Epidermal melanocyte (primary cell): Measurements from ENCODE around the gene ZBTB20.

Experiments
- DNase-seq: peaks from one replicate; pipeline ENCODE4 v3.0.0; 2011; ENCODE audit warnings: low spot score; ENCODE audit not compliant: insufficient read length

ZBTB20 gene

DNA sequence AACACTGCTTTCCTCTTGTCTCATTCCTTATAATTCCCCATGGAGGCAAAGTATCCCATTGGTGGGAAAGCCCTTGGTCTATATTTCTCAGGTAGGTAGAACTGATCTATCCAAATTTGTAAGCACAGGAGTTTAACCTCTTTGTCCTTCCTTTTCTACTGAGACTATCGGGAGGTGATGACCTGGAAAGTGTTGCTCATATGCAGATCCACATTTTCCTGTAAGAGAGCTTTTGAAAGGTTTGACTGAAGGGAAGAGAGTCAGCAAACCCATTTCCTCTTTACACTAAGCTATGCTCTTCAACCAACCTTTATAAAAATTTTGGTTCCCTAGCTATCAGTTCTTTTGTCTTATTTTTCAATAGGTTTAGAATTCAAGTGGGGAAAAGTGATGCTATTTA lies 652.6 kb downstream of the ZBTB20 start:
- no peak for DNase-seq

DNA sequence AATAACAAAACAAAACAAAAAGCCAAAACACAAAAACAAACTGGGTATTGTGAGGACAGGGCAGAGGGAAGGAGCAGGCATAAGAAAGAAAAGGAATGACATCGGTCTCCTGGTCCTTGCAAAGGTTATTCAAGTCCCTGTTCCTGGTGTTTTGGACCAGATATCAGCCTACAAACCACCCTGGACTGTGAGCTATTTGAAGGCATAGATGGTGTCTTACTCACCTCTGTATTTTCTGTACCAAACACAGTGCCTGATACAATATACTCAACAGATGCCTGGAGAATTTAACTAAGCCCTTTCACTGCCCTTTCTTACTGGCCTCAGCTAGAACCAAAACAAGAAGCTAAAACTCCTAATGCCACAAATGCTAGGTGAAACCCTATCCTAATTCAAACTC lies 656.3 kb downstream of the ZBTB20 start:
- DNase-seq = no peak

DNA sequence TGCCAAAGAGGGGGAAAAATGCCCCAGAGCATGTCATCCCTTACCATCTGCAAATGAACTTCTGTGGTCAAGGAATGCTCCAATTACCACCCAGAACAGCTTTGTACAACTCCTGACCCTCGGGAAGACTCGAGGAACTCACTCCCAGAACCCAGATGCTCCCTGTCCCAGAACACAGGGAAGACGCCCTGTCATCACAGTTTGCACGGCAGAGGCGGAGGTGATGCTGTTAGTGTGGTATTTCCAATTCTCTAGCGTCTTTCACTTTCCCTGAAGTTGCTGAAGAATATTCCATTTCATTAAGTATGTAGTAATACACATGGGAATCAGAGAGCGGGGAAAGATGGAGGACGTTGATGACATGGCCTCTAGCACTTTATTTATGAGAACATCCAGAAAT lies 659.6 kb downstream of the ZBTB20 start:
- DNase-seq = no peak

DNA sequence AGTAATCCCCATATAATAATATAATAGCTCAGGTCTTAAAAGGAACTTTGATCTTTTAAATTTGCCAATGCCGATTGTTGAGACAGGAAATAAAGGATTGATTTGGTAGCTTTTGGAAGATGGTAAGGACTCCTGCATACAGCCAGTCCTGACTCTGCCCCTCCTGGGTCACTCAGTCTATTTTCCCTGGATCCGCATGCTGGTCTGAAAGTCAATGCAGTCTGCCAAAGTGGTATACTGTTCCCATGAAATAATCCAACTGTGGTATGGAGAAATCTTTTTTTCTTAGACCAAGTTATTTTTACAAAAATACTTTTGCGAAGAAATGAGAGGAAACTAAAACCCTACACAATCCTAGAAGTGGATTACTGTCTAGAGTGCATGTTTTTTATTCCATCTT lies 662.2 kb downstream of the ZBTB20 start:
- no peak for DNase-seq

DNA sequence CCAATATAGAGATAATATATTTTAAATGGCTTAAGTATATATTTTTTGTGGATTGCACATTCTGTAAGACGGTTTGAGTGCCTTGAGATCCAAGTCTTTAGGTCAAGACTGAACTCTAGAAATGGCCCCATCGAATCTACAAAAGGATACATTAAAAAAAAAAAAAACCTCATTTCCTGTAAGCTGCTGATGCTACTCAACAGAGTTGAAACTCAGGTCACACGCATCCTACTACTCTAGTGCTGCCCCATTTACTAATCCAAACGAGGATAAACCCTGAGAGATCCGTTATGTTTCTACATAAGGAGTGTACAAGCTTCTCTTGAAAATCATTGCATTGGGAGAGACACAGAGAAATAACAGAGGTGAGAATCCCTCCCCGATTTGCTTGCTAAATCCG lies 666.0 kb downstream of the ZBTB20 start:
- no peak for DNase-seq

DNA sequence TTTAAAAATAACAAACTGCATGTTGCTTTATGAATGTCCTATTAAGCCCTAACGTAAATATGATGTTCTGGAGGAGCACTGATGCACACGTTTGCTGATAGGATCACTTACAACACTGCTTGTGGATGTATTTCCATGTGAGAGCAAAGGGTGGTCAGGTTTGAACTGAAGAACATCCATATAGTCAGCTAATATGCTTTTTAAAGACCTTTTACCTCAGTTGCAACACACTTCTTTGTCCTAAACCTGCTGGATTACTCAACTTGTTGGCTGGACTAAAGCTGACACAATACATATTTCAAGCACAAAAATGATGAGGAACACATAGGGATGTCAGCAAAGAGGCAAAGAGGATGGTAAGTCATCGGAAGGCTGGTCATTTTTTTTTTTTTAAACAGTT lies 666.6 kb downstream of the ZBTB20 start:
- DNase-seq = no peak

DNA sequence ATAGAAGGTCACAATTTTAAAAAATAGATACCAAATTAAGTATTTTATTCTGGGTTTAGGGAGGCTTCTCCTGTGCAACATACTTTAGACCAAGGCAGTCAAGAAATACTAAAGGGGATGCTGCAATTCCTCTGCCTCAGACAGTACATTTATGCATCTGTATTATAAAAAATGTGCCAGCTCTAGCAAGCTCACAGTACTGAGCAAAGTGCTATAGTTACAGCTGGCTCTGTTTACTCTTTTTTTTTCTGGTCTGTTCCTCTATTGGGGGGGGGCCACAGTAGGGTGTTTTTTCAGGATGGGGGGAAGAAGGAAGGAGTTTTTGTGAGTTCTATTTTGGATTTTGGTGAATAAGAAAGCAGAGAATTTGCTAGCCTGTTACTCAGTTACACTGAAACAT lies 668.3 kb downstream of the ZBTB20 start:
- DNase-seq = no peak

DNA sequence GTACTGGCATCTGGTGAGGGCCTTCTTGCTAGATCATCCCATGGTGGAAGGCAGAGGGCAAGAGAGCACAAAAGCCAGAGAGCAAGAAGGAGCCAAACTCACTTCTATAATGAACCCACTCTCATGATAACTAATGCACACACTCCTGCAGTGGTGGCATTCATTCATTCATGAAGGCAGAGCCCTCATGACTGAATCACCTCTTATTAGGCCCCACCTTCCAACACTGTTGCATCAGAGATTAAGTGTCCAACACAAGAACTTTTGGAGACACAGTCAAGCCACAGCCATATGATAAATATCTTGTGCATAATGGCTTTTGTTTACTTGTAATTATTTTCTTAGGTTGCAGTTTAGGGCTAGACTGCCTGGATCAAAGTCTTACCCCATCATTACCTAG lies 670.6 kb downstream of the ZBTB20 start:
- DNase-seq = no peak

DNA sequence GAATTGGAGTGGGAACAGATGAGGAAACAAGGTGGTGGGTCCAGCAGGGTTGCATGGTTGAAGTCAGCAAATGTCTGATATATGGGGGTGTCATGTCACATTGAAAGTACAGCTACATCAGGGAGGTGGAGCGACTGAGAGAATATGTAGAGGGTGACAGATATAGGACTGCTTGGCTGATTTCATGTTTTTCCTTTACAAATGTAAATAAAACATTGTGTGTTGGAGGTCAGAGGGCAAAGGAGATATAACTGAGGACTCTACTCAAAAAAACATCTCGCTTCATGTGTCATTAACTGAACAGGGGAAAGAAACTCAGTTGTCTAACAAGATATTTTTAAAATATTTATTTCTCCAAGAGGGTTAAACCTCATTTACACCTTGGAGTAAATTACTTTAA lies 675.6 kb downstream of the ZBTB20 start:
- no peak for DNase-seq

DNA sequence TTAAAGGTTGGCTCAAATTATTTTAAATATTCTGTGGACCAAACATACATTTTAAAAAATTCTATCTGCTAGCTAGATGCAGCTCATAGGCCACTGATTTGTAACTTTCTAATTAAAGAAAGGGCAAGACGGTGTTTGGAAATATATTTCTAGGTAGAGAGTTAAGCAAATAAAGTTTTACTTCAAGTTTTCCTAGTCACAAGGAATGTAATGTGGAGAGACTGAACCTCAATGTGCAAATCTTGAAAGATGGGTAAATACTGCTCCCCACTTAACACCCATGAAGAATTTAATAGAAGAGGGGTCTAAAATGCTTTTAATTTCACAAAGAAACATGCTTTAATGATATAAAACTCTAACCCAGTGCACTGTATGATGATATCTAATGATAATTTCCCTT lies 678.0 kb downstream of the ZBTB20 start:
- DNase-seq = no peak

DNA sequence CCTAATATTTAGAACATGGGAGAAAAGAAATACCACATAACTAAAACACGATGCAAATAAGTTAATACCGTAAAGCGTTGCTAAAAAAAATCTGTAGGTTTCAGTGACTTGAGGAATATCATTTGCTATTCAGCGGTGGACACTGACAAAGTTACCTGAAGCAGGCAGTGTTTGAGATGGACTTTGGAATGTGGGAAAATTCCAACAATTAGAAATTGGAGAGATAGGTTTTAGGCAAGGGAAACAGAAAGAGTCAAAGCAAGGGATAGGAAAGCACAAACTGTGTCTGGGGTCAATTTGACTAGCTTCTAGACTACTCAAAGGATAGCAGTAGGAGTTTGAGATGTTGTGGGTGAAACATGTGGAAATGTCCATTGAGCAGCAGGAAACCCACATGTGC lies 680.3 kb downstream of the ZBTB20 start:
- DNase-seq = no peak

DNA sequence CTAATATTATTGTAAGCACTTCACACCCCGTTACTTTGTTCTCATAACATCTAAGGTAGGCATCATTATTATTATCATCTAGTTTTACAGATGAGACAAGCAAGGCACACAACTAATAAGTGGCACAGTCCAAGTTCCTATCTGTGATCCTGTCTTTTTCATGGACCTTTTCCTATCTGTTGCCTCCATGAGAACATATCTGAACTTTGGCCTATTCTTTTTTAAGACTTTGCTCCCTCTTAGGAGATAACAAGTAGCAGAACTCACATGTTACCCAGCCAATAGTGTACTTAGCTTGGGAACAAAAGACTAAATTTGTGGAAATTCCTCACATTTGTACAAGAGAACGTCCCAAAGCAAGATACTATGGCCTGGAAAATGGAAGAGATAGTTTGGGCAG lies 680.8 kb downstream of the ZBTB20 start:
- DNase-seq = no peak

DNA sequence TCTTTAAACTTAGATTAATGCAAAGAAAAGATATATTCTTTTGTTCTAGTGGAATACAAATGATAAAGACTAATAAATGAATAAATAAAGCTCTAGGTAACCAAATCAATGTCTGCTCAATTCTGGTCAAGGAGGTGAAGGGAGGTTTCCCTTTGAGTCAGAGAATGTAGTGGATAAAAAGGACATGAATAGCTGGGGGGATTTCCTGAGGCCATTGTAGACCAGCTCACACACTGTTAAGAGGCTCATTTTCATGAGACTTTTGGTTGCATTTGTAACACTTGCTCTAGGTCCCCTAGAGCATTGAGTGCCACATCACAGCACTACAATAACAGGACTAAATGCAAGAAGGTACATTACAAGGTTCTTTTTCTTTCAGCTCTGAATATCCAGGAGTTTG lies 682.5 kb downstream of the ZBTB20 start:
- no peak for DNase-seq

DNA sequence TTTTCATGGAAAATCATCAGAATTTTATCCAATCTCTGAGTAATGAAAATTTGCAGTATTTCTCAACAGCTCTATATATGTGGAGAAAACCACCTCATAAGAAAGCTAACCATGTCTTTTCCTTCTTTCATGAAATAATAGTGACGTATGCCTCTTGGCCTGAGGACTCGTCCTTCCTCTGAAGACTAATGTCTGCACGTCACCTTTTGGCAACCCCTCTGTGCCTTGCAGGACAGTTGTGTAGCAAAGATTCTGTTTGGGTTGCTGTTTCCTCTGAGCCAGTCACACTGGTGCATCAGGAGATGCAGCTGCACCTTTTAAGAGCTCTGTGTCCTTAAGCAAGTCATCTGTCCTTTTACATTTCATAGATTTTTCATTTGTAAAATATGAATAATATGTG lies 684.3 kb downstream of the ZBTB20 start:
- no peak for DNase-seq

DNA sequence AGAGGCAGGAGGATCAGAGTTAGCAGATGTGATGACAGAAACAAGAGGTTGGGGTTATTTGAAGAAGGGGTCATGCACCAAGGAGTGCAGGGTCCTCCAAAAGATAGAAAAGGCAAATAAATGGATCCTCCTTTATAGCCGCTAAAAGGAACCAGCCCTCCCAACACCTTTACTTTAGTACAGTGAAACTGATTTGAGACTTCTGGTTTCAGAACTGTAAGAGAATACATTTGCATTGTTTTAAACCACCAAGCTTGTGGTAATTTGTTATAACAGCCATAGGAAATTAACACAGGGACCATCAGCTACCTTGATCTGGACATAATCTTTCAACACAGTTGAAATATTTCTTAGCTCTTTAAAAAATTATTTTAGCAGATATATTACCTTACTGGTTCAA lies 686.6 kb downstream of the ZBTB20 start:
- DNase-seq = no peak

DNA sequence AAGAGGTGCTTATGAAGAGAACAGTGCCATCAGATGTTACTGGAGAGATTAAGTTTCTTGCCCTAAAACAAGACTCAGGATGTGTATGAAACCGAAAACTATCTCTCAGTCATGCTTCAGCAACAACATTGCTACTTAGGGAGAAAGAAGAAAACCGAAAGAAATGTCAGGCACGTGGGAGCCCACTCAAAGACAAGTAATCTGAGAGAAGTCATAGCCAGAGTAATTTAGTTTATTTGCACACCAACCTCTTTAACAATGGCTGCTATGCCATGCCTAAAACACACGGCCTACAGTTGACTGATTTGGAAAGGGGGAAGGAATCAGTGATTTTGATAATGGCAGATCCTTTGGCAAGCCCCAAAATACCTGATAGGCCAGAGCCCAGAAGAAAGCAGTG lies 690.3 kb downstream of the ZBTB20 start:
- DNase-seq = no peak

DNA sequence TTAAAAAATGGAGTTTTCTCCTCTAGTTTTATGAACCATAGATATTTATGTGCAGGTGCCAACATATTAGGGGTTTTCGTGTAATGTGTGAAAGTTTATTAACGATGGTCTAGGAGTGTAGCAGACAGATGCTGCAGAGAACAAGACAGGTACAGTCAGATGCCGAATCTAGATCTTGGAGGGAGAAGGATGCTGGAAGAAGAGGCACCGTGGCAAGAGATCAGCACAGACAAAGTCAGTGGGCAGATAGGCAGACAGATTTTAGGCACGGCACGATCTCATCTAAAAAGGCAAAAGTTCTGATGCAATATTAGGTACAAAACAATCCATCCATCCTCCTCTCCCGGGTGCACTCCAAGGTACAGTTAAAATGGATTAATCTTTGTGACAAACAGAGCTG lies 691.7 kb downstream of the ZBTB20 start:
- DNase-seq = no peak

DNA sequence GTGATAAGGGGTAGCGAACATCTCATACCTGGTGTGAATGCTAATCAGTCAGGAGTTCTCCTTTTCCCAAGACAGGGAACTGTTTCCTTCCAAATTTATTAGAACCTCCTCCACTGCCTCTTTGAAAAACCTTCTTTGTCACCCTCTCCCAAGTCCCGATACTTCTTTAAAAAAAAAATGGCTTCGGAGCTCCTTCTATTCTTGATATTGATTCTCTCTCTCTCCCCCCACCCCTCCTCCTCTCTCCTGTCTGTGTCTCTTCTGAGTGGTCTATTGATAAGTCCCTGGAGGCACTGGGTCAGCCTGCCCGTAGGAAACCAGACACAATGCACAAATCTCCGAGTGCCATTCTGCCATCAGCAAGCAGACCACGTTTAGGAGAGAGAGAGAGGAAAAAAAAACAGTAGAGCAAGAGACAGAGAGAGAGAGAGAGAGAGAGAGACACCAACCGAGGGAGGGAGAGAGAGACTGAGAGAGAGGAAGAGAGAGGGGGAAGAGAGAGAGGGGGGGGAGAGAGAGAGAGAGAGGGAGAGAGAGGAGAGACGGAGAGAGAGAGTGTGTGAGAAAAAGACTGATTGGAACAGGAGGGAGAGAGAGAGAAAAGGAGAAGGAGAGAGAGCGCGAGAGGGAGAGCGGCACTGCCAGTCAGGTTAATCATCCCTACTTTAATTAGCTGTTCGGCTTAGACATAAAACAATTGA lies 692.4 kb downstream of the ZBTB20 start:
- DNase-seq = no peak

DNA sequence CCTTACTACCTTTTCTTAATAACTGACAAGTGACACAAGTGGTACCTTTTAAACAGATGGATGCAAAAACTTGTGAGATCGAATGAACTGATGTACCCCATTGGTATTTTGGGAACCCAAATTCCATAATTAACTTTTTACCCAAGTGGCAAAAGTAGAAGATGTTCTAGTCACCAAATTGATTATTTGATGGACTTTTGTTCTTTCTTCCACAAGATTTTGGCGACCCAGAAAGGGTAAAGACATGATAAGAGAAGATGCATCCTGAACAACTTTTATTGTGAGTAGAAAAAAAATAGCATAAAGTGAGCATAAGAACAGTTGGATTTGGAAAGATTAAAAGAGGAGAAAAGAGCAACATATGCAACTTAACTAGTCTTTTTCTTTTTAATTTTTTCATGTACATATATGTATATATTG lies 693.7 kb downstream of the ZBTB20 start:
- no peak for DNase-seq

DNA sequence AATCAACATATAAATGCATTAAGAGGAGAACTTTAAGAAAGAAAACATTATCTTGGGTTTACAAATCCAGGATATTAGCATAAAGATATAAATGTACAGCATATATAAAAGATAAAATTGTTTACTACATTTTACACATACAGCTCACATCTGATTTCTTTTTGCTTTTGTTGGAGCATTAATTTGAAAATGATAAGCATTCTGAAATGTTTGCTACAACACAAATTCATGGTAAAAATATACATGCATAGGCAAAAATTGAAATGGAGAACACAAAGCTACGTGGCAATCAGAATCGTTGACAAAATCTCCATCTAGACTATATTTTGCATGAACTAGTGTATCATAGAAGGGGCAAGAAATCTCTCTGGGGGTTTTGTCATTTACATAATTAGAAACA lies 694.2 kb downstream of the ZBTB20 start:
- no peak for DNase-seq

DNA sequence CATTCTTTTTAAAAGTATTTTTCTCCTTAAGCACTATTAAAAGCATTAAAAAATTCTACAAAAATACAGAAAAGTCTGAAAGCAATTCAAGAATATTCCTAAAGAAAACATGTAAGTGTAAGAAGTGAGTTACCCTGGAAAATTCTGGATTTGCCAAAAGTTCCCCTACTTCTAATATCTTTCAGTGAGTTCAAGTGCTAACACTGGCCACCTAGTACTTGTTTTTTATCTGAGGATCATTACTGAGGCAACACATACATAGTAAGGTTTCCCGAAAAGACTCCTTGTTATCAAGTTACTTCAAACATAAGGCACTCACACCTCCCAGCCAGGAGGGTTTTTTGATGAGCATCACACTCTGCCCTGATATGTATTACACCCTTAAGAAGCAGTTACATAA lies 694.8 kb downstream of the ZBTB20 start:
- DNase-seq = no peak

DNA sequence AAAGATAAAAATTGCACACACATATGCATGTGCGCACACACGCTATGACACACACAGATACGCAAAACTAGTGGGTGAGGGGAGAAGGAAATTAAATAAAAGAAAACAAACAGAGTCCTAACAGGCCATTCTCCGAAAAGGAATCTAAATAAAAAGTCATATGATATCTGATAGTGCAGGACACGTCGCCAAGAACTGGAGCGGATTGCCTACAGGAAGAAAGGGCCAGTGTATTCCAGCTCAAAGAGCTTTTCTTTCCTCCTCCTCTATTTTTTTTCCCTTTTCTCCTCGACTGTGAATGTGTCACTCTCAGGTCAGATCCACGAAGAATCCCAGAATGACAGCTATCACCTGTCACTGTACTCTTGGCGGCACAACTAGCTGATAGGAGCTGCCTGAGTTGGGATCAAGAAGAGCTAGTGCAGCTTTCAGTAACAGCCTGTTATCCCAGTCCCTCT lies 695.5 kb downstream of the ZBTB20 start:
- no peak for DNase-seq

DNA sequence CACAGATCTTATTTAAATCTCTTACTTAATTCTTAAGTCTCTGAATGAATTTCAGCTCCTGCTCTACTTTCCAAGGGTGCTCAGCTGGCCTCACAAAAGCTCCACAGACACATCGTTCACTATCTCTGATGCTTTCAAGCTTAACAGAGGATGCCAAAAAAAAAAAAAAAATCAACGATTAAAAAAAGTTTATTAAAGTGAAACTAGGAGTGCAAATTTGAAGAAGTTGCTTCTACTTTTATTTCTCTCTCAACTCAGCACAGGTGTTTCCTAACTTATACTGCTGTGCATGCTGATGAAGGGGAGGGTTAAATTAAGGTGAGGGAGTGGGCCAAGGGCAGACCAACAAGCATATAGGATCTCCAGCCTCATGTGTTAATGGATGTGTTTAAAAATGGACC lies 696.0 kb downstream of the ZBTB20 start:
- no peak for DNase-seq

DNA sequence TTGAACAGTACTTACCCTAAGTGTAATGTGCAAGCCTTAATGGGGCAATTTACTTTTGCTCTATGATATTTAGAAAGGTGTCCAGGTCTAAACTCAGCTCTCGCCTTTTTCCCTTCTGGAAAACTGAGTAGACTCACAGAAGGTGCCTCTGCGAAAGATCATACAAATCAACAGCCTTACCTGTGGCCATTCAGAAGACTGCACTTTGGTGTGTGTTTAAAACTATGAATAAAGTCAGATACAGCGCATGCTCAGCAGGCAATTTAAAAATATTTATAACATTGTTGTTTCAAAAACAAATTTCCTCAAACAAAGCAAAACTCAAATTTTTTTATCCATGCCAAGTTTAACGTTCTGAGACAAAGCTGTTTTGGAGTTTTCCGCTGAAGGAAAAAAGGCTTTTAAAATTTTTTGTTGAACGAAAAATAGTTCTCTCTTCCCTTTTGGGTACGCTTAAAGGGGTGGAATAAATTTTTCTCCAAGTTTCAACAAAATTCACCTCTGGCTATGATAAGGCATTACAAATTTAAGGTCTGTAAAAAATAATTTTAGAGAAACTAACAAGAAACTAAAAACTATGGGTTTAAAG lies 697.0 kb downstream of the ZBTB20 start:
- no peak for DNase-seq
